HepG2 (cell line): Measurements from ENCODE around the gene MBOAT7. TPM values are rescaled to one million over a fixed set of nuclear protein-coding genes. Genes with fewer than 3 reads are reported as not detected.

ENCODE experiments used
- ATF5 ChIP-seq: sonication (generic); formaldehyde crosslinking; IDR thresholded peaks from 2 replicates; pipeline ENCODE4 v1.4.0; 2020; ENCODE audit warnings: mild to moderate bottlenecking, low read depth, missing genetic modification reagents
- BRF2 ChIP-seq: sonication (generic); formaldehyde crosslinking; IDR thresholded peaks from 2 replicates; pipeline ENCODE4 v1.8.1; 2022; ENCODE audit warnings: mild to moderate bottlenecking, missing genetic modification reagents
- DPF2 ChIP-seq: sonication (generic); formaldehyde crosslinking; IDR thresholded peaks from 2 replicates; pipeline ENCODE4 v1.4.0; 2020; ENCODE audit warnings: mild to moderate bottlenecking, low read depth, missing genetic modification reagents, borderline replicate concordance
- FOXC1 ChIP-seq: sonication (generic); formaldehyde crosslinking; IDR thresholded peaks from 2 replicates; pipeline ENCODE4 v1.8.0; 2022; ENCODE audit warnings: mild to moderate bottlenecking, missing genetic modification reagents, borderline replicate concordance
- HINFP ChIP-seq: sonication (generic); formaldehyde crosslinking; IDR thresholded peaks from 2 replicates; pipeline ENCODE4 v1.4.0; 2020; ENCODE audit warnings: low read depth, mild to moderate bottlenecking, missing genetic modification reagents
- KLF6 ChIP-seq: IDR thresholded peaks from 2 replicates; pipeline ENCODE4 v1.8.0; 2016; ENCODE audit warnings: missing biosample characterization, missing genetic modification reagents
- MAFG ChIP-seq: sonication (generic); formaldehyde crosslinking; IDR thresholded peaks from 2 replicates; pipeline ENCODE4 v1.5.1; 2020; ENCODE audit warnings: mild to moderate bottlenecking, missing genetic modification reagents
- PAX8 ChIP-seq: sonication (generic); formaldehyde crosslinking; IDR thresholded peaks from 2 replicates; pipeline ENCODE4 v1.8.0; 2022; ENCODE audit warnings: mild to moderate bottlenecking, missing genetic modification reagents, borderline replicate concordance
- RNF2 ChIP-seq: fragments of 450-650 bp; conservative IDR thresholded peaks from 2 replicates; pipeline ENCODE4 v1.6.1; 2016; ENCODE audit warnings: low read depth
- ZBTB3 ChIP-seq: sonication (generic); formaldehyde crosslinking; IDR thresholded peaks from 2 replicates; pipeline ENCODE4 v1.4.0; 2020; ENCODE audit warnings: low read depth, mild to moderate bottlenecking, moderate library complexity, missing genetic modification reagents, borderline replicate concordance
- ZBTB38 ChIP-seq: sonication (generic); formaldehyde crosslinking; IDR thresholded peaks from 2 replicates; pipeline ENCODE4 v1.5.1; 2020; ENCODE audit warnings: mild to moderate bottlenecking, missing genetic modification reagents
- ZEB1 ChIP-seq: IDR thresholded peaks from 2 replicates; pipeline ENCODE4 v1.6.1; 2012; ENCODE audit warnings: mild to moderate bottlenecking, low read depth, inconsistent platforms; ENCODE audit not compliant: insufficient replicate concordance
- ZFP91 ChIP-seq: sonication (generic); formaldehyde crosslinking; IDR thresholded peaks from 2 replicates; pipeline ENCODE4 v1.9.0; 2022; ENCODE audit warnings: missing genetic modification reagents, mild to moderate bottlenecking, borderline replicate concordance
- ZKSCAN8 ChIP-seq: IDR thresholded peaks from 2 replicates; pipeline ENCODE4 v1.6.1; 2016; ENCODE audit warnings: borderline replicate concordance, missing genetic modification reagents, missing compliant biosample characterization
- ZMAT3 ChIP-seq: sonication (generic); formaldehyde crosslinking; conservative IDR thresholded peaks from 2 replicates; pipeline ENCODE4 v1.7.0; 2021; ENCODE audit warnings: missing genetic modification reagents
- ZMYM4 ChIP-seq: sonication (generic); formaldehyde crosslinking; IDR thresholded peaks from 2 replicates; pipeline ENCODE4 v1.8.1; 2023; ENCODE audit warnings: mild to moderate bottlenecking, missing genetic modification reagents
- ZNF333 ChIP-seq: sonication (generic); formaldehyde crosslinking; IDR thresholded peaks from 2 replicates; pipeline ENCODE4 v1.4.0; 2020; ENCODE audit warnings: mild to moderate bottlenecking, missing genetic modification reagents, borderline replicate concordance
- ZNF430 ChIP-seq: sonication (generic); formaldehyde crosslinking; IDR thresholded peaks from 2 replicates; pipeline ENCODE4 v1.9.0; 2021; ENCODE audit warnings: mild to moderate bottlenecking, missing genetic modification reagents
- ZNF543 ChIP-seq: sonication (generic); formaldehyde crosslinking; IDR thresholded peaks from 2 replicates; pipeline ENCODE4 v1.4.0; 2020; ENCODE audit warnings: mild to moderate bottlenecking, missing genetic modification reagents
- ZNF710 ChIP-seq: sonication (generic); formaldehyde crosslinking; IDR thresholded peaks from 2 replicates; pipeline ENCODE4 v1.5.0; 2020; ENCODE audit warnings: mild to moderate bottlenecking, missing genetic modification reagents, borderline replicate concordance
- ZNF768 ChIP-seq: sonication (generic); formaldehyde crosslinking; IDR thresholded peaks from 2 replicates; pipeline ENCODE4 v1.4.0; 2020; ENCODE audit warnings: missing genetic modification reagents
- ZNF883 ChIP-seq: sonication (generic); formaldehyde crosslinking; IDR thresholded peaks from 2 replicates; pipeline ENCODE4 v1.5.1; 2020; ENCODE audit warnings: mild to moderate bottlenecking, missing genetic modification reagents; ENCODE audit errors: not compliant biosample characterization
- polyA plus RNA-seq, 8 experiments: library from polyadenylated mRNA; depleted of rRNA in 3 of 8; stranded (reverse) in 7 of 8; unstranded in 1 of 8; fragments of >200 nt; fragmentation: Illumina TruSeq in 4 of 8; extraction: Trizol in 4 of 8; gene quantifications; 2 replicates each; pipeline versions ENCODE4 v1.2.1 to v1.2.3, GENCODE V29; 2011 to 2016; ENCODE audit warnings: low read depth in 4 of 8, missing spikeins in 1 of 8, mixed read lengths in 1 of 8; ENCODE audit not compliant: insufficient read depth in 1 of 8
- total RNA-seq, 5 experiments: library from RNA; depleted of rRNA; stranded (reverse); fragments of >200 nt; fragmentation: Illumina TruSeq; extraction: Trizol; gene quantifications; 2 replicates each; pipeline ENCODE4 v1.2.3, GENCODE V29; 2016; ENCODE audit warnings: low read depth in 1 of 5

The MBOAT7 gene
- total and polyA plus RNA-seq, 2 of the 13 experiments (the other 11 are each of a cell fraction or from before 2014, with no cell fraction given) = 22.2 to 25.5 TPM

GRCh38 chr19:54189145-54189734 lies at the start of gene MBOAT7 (continued):
- TF ChIP-seq ZKSCAN8 (CRISPR knock-in tag) (peak; percentile 12; the same call in 1 of the 2 replicates), ZNF543 (peak; percentile 82; the same call in 1 of the 2 replicates), KLF6 (CRISPR knock-in tag) (no peak), ZFP91 (CRISPR knock-in tag) (0 out of 2 replicates have a peak, but pooled peaks have one; percentile 2), ZNF883 (CRISPR knock-in tag) (peak; percentile 65), ZMYM4 (CRISPR knock-in tag) (peak; percentile 53; the same call in 1 of the 2 replicates), ZNF710 (CRISPR knock-in tag) (no peak), HINFP (peak; percentile 100), ZBTB38 (peak; percentile 46; the same call in 1 of the 2 replicates), ZBTB3 (CRISPR knock-in tag) (0 out of 2 replicates have a peak, but pooled peaks have one; percentile 40), ATF5 (CRISPR knock-in tag) (0 out of 2 replicates have a peak, but pooled peaks have one; percentile 47), BRF2 (CRISPR knock-in tag) (peak; percentile 49; the same call in 1 of the 2 replicates), ZNF333 (CRISPR knock-in tag) (no peak), RNF2 (0 out of 2 replicates have a peak, but pooled peaks have one; percentile 33), ZNF430 (CRISPR knock-in tag) (0 out of 2 replicates have a peak, but pooled peaks have one; percentile 50), MAFG (no peak), DPF2 (CRISPR knock-in tag) (no peak; the same call in 1 of the 2 replicates), ZEB1 (no peak), ZMAT3 (CRISPR knock-in tag) (0 out of 2 replicates have a peak, but pooled peaks have one; percentile 8), ZNF768 (CRISPR knock-in tag) (peak; percentile 39), PAX8 (CRISPR knock-in tag) (peak; percentile 93; the same call in 1 of the 2 replicates), FOXC1 (CRISPR knock-in tag) (peak; percentile 17; the same call in 1 of the 2 replicates)
